ENCODE data around the gene ST3GAL5.

DNA sequence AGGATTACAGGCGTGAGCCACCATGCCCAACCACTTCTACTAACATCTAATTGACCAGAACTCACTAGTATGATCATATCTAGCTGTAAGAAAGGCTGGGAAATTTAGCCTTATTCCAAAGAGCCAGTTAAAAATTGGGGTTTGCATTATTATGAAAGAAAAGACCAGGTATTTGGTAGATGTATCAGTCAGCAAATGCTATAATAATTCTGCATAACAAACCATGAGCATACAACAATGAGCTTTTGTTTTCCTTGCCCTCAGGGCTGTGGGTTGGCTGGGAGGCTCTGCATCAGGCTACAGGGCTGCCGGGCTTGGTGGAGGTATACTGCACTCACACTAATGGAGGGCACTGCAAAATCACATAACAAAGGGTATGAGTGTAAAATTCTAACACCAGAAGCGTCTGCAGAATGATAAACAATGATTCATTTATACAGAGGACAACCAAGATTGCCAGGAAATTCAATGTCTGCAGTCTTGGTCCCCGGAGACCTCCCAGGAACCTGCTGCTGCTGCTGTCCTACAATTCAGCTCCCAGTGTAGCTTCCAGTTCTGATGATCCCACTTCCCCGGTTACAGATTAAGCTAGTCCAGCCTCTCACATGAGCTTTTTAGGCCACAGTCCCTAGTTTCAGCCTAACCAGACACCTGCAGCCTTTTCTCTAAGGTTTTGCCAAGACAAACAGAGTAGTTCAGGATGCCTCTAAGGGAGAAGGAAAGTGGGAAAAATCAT is 32.2 kb upstream of the ST3GAL5 start:
- no peak for TF ChIP-seq EZH2phosphoT487 (IDR thresholded peaks at IDR 0.05; ENCODE audit: low read length)
- TF ChIP-seq, protein P1, sequence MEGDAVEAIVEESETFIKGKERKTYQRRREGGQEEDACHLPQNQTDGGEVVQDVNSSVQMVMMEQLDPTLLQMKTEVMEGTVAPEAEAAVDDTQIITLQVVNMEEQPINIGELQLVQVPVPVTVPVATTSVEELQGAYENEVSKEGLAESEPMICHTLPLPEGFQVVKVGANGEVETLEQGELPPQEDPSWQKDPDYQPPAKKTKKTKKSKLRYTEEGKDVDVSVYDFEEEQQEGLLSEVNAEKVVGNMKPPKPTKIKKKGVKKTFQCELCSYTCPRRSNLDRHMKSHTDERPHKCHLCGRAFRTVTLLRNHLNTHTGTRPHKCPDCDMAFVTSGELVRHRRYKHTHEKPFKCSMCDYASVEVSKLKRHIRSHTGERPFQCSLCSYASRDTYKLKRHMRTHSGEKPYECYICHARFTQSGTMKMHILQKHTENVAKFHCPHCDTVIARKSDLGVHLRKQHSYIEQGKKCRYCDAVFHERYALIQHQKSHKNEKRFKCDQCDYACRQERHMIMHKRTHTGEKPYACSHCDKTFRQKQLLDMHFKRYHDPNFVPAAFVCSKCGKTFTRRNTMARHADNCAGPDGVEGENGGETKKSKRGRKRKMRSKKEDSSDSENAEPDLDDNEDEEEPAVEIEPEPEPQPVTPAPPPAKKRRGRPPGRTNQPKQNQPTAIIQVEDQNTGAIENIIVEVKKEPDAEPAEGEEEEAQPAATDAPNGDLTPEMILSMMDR (IDR thresholded peaks at IDR 0.05; ENCODE audit: low read length): no peak
